KOPT-K1 (cell line): ENCODE measurements around the gene ZNF664.

Experiments
- H3K27ac ChIP-seq: fragments of 200-600 bp; sonication (generic); 2 replicates; pipeline ENCODE4 v1.5.1; 2016; ENCODE audit warnings: antibody characterized with exemption, mild to moderate bottlenecking, low read depth, low read length; ENCODE audit not compliant: poor library complexity, severe bottlenecking
- H3K36me3 ChIP-seq: fragments of 200-600 bp; sonication (generic); 2 replicates; pipeline ENCODE4 v1.5.1; 2017; ENCODE audit warnings: antibody characterized with exemption, mild to moderate bottlenecking, low read length, moderate library complexity; ENCODE audit not compliant: insufficient read depth
- H3K9me3 ChIP-seq: fragments of 200-600 bp; sonication (generic); 2 replicates; pipeline ENCODE4 v1.5.1; 2017; ENCODE audit warnings: antibody characterized with exemption, low read length, mild to moderate bottlenecking; ENCODE audit not compliant: insufficient read depth, poor library complexity, severe bottlenecking

ZNF664 gene

DNA sequence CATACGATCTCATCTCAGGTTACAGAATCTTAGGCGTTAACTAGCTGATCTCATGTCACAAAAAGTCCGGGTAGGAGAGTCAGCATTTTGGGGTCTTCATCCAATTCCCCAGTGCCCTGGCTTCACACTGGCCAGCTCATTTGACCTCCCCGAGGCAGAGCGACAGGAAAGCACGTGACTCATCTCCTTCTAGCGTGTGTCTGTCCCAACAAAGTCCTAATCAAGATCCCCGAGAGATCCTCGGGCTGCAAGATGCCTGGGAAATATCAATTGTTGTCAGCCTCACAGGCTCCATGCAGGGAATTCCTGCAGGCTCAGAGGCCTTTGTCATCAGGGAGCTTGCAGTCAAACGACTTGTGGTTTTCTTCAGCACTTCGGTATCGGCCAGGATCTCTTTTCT is 57.5 kb downstream of the ZNF664 start:
- Histone ChIP-seq H3K36me3 (no peaks in the 10 kb centered on the region), H3K9me3 (no peaks in the 10 kb centered on the region), H3K27ac (no peak overlapping the region)

DNA sequence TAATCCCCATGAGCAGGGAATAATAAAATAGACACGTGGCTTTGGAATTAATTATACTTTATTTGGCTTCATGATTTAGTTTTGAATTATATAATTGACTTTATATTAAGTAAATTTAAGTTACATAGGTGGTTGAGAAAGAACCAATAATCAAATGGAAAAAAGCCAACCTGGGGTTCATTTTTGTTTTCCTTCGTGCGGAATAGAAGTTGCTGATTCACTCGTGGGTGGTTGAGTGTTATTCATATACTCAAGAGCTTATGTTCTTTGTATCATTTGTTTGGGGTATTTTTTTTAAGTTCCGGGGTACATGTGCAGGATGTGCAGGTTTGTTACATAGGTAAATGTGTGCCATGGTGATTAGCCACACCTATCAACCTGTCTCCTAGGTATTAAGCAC is 58.0 kb downstream of the ZNF664 start:
- H3K9me3 ChIP-seq: no peaks in the 10 kb centered on the region
- no peak overlapping the region for H3K27ac ChIP-seq
- no peaks in the 10 kb centered on the region for H3K36me3 ChIP-seq

DNA sequence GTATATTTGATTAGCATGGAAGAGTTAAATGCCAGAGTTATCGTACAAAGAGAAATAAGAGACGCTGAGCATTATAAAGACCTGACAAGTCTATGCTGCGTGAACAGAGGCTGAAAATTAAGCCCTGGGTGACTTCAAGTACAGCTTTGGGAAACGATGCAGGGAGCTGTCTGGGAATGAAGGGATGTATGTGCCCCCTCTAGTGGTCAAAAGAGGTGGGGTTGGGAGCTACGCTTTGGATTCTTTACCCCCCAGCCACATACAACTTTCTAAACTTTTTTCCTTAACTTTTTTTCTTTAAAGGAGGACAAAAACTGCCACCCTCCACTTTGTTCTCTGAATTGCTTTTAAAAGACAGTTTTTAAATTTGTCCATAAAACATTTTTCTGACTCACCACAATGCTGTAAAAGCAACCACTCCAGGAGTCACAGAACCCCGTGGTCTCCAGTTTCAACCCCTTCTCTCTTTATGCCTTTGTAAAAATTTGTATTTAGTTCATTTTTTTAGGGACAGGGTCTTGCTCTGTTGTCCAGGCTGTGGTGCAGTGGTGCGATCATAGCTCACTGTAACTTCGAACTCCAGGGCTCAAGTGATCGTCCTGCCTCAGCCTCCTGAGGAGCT is 59.4 kb downstream of the ZNF664 start:
- H3K36me3 ChIP-seq: no peaks in the 10 kb centered on the region
- no peak overlapping the region for H3K27ac ChIP-seq
- H3K9me3 ChIP-seq: no peaks in the 10 kb centered on the region

DNA sequence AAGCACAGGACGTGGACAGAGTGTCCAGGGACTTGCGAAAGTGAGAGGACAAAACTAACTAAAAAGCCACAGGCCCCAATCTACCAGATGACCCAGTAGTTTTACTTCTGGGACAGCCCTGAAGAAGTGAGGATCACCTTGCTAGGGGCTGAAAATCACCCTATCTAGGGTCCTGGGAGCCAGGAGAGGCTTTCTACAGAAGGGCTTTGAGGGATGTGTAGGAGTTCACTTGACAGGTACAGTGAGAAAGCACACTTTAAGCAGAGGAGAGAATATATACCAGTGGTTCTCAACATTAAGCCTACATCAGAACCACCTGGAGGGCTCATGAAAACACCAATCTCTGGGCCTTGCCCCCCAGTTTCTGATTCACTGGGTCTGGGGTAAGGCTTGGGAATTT is 60.8 kb downstream of the ZNF664 start:
- Histone ChIP-seq H3K36me3 (no peaks in the 10 kb centered on the region), H3K9me3 (no peaks in the 10 kb centered on the region), H3K27ac (no peak overlapping the region)

DNA sequence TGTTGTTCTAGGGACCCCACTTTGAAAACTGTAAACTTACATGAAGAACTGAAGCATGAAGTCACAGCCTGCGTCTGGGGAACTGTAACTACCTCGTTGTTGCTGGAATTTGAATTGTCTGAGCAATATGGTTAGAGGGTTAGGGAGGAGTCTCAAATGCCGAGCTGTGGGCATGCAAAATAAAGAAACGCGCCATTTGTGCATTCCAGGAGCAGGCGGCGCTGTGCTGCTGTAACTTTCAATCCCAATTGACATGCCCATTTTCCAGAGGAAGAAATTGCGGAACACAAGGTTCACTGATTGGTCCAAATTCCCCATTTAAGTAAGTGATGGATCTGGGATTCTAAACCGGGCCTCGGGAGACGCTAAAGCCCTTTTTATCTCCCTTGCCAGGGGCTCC is 61.3 kb downstream of the ZNF664 start:
- no peaks in the 10 kb centered on the region for H3K36me3 ChIP-seq
- no peaks in the 10 kb centered on the region for H3K9me3 ChIP-seq
- H3K27ac ChIP-seq: no peak overlapping the region

DNA sequence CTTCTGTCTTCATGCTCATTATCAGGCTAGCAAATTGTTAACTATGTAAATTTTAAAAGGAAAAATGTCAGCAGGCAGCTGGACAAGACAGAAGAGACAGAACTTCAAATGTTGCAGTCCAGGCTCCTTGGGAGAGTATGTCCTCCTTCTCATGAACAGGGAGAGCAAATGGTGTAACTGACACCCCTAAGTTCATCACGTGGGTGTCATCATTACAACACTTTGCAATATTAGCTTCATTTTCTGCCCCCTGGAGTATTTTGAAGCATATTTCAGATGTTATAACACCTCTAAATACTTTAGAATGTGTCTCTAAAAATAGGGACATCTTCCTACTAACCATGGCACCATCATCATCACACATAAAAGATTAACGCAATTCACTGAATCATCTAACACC is 62.1 kb downstream of the ZNF664 start:
- Histone ChIP-seq H3K27ac (no peak overlapping the region), H3K36me3 (no peaks in the 10 kb centered on the region), H3K9me3 (no peaks in the 10 kb centered on the region)

DNA sequence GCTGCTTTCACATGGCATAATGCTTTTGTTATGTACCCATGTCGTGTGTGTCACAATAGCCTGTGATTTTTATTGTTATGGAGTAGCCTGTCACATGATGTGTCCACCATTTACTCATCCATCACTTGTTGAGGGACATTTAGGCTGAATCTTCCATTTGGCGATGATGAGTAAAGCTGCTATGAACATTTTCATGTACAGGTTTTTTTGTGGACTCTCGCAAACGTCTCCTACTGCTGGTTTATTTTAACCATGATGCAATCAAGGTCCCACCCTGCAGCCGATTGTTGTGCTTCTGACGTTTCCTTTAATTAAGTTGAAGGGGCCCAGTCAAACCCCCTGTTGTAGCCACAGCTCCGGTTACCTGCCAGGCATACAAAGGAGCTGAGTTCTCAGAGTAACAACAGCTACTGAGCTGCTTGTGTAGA is 63.2 kb downstream of the ZNF664 start:
- Histone ChIP-seq H3K9me3 (no peaks in the 10 kb centered on the region), H3K27ac (no peak overlapping the region), H3K36me3 (no peaks in the 10 kb centered on the region)

DNA sequence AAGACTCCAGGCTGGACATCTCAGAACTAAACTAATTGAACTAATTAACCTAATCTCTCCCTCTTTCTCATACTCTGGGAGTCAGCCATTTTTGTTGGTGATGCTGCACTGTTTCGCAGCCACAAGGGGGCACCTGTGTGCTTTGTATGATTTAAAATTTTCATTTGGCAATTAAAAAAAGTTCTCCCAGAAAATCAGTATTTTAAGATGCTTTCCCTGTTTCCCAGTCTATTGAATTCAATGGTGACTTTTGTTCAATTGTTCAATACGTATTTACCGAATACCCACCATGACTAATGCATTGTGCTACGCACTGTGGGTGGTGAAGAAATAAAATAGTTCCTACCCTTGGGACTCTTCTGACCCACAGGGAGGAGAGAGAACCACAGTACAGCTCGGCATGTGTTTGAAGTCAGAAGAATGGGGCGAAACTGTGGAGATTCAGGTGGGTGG is 63.7 kb downstream of the ZNF664 start:
- H3K36me3 ChIP-seq: no peaks in the 10 kb centered on the region
- no peaks in the 10 kb centered on the region for H3K9me3 ChIP-seq
- no peak overlapping the region for H3K27ac ChIP-seq

DNA sequence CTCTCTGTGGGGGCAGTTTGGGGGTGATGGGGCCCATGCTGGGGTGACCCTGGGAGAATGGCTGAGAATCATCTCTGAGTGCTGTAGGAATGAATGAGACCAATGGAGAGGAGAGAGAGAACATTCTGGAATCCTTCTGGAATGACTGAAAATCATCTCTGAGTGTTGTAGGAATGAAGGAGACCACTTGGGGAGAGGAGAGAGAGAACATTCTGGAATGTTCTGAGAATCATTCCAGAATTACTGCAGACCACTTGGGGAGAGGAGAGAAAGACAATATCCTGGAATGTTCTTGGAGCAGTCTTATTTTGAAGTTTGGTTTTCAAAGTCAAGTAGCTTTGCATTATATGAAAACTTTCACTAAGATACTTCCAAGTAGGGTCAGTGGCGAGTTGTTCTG is 64.3 kb downstream of the ZNF664 start:
- no peaks in the 10 kb centered on the region for H3K36me3 ChIP-seq
- H3K9me3 ChIP-seq: no peaks in the 10 kb centered on the region
- no peak overlapping the region for H3K27ac ChIP-seq

DNA sequence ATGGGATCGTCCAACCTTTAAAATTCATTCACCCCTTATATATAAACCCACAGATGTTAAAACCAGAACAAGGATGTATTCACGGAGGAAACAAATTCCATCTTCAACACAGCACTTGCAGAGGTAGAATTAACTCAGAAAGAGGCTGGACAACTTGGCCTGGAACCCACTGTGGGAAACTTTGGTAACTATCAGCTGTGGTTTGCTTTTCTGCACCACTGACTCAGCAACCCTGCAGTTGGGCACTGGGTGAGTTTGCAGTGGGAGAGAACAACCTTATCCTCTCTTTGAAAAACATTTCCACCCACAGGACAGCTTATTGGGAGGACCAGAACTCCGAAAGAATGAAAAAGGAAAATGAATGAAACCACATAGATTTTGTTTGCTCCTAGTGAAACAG is 66.3 kb downstream of the ZNF664 start:
- no peaks in the 10 kb centered on the region for H3K9me3 ChIP-seq
- H3K36me3 ChIP-seq: no peaks in the 10 kb centered on the region
- H3K27ac ChIP-seq: no peak overlapping the region

DNA sequence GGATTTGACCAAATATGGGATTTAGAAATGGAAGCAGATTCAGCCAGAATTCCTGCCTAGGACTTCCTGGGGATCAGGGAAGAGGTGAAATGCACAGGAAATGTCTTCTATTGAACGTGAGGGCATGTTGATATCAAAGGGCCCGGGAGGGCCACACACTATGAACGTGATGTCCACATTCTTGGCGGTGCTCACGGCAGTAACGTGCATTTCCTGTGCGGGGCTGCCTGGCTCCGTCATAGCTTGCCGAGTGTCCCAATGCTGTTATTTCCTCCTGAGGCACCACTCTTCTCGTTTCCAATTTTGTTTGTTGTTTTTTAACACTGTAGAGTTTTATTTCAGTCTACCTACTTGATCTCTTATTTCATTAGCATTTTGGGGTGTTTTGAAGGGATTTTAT is 67.3 kb downstream of the ZNF664 start:
- H3K9me3 ChIP-seq: no peaks in the 10 kb centered on the region
- H3K36me3 ChIP-seq: no peaks in the 10 kb centered on the region
- H3K27ac ChIP-seq: no peak overlapping the region

DNA sequence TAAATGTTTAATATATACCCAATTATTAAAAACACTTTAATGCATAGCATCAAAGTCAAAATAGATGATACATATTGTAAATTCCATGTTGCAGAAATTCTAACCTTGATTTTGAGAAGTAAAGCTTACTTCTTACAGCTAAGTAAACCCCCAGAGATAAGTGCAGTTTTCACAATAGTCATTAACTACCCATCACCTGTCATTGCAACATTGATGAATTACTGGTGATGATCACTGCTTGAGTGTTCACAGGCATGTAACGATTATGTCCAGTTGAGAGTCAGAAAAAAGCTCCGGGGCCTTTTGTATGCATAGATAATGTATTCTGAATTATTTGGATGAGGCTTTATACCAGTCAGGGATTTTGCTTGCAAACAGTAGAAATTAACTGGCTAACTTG is 67.7 kb downstream of the ZNF664 start:
- H3K27ac ChIP-seq: no peak overlapping the region
- no peaks in the 10 kb centered on the region for H3K36me3 ChIP-seq
- no peaks in the 10 kb centered on the region for H3K9me3 ChIP-seq

DNA sequence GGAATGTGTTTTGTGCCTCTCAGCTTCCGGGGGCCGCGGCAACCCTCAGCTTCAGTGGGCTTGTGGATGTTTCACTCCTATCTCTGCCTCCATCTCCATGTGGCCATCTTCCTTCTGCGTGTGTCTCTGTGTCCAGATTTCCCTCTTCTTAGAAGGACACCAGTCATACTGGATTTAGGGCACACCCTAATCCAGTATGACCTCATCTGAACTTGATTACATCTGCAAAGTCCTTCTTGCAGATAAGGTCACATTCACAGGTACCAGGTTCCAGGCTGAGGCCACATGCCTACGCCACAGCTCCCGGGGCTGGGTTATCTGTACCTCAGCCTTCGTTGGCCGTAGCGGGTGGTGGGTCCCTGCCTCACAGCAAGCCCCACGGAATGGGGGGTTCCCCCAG is 68.9 kb downstream of the ZNF664 start:
- H3K36me3 ChIP-seq: no peaks in the 10 kb centered on the region
- H3K9me3 ChIP-seq: peaks cover 10% of the 10 kb centered on the region
- H3K27ac ChIP-seq: no peak overlapping the region

DNA sequence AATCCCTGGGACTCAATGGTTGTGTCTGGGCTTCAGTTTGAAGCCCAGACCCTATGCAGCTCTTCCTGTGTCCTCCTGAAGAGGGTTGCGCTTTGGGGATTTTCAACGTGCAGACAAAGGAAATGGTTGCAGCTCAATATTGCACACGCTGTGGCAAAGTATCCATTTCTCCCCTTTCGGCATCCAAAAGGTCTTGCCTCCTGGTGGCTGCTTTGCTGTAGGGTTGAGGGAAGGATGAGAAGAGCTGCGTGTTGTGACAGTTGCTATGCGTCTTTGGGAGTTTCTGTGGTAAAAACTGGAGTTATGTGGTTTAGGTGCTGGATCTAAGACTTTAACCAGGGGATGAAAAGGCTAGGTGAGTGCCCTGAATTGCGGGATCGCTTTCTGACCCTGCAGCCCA is 71.0 kb downstream of the ZNF664 start:
- H3K27ac ChIP-seq: peak overlapping the region; percentile 66
- peaks cover 31% of the 10 kb centered on the region for H3K9me3 ChIP-seq

DNA sequence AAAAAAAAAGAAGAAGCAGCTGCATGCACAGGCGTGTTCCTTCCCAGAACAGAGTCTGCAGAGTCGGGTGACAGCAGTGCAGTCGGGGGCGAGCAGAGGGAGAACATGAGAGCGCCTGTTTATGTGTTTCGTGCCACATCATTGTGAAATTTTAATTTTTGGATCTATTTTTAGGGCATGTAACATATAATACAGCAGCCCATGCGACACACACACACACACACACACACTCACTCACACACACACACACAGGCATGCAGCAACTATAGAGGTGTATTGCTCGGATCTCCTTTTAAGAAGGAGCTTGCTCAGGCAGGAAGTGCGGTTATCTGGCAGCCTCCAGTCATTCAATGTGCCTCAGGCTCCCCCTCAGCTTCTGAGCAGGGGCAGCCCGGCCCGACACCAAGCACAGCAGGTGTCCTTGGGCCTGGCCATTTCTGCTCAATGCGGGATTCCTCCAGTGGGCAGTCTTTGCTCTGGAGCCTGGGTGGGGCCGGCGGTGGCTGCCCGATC is 71.8 kb downstream of the ZNF664 start:
- Histone ChIP-seq H3K36me3 (no peaks in the 10 kb centered on the region), H3K9me3 (peaks cover 35% of the 10 kb centered on the region), H3K27ac (peak overlapping the region; percentile 66)

More for the DNA sequence above, 71.0 kb downstream of the ZNF664 start:
- H3K36me3 ChIP-seq: no peaks in the 10 kb centered on the region

DNA sequence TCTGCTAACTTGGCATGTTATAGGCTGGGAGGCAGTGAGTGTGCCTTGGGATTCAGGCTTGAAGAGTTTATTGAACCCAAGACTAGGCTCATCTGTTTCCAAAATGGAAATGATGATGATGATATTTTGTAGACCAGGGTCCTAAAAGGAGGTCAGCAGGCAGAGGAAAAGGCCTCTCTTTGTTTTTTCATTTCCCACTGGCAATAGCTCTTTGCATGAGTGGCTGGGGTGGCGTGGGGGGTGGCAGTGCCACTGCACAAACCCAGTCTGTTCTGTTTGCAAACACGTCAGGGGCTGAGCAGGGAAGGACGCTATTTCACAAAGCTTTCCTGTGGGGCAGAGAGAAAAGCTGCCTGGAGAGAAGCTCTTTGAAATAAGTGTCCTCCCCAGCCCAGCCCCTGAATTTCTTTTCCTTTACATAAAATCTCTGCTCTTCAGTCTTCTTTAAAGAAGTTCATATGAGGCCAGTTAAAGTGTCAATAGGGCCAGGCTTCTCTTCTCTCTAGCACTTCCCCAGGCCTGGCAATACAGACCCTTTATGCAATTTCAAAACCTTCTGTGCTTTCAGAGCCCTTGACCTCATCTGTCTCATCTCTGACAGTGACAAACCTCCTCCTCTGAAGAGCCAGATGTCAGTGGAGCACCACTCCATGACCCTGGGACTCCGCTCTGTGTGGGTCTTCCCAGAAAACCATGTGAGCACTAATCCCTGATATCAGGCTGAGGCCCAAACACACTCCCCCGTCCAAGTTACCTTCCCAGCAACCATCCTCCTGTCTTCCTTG is 72.8 kb downstream of the ZNF664 start:
- no peaks in the 10 kb centered on the region for H3K36me3 ChIP-seq
- peaks cover 35% of the 10 kb centered on the region for H3K9me3 ChIP-seq
- H3K27ac ChIP-seq: peak overlapping the region; percentile 66
